Adrenal gland (tissue), 5 donors: ENCODE measurements around the gene IL36G.

Experiments used
- POLR2A ChIP-seq, 2 donors: fragments of 450-650 bp; IDR thresholded peaks; one replicate each; pipeline ENCODE4 v1.6.1; 2017; ENCODE audit warnings: antibody characterized with exemption in 2 of 2, mild to moderate bottlenecking in 2 of 2, moderate library complexity in 1 of 2
- TF ChIP-seq, protein P1 (sequence below), 6 experiments: fragments of 450-650 bp in 4 of 6; fragments of 200-600 bp in 2 of 6; sonication (generic) in 1 of 6; IDR thresholded peaks; 1 replicate in 5 of 6; 2 replicates in 1 of 6; pipeline versions ENCODE4 v1.5.1 to v1.8.0; 2016 to 2021; ENCODE audit warnings: antibody characterized with exemption in 6 of 6, mild to moderate bottlenecking in 2 of 6, moderate library complexity in 1 of 6
- donor health status: DM: no; HTN: no; CAD: no.

DNA sequence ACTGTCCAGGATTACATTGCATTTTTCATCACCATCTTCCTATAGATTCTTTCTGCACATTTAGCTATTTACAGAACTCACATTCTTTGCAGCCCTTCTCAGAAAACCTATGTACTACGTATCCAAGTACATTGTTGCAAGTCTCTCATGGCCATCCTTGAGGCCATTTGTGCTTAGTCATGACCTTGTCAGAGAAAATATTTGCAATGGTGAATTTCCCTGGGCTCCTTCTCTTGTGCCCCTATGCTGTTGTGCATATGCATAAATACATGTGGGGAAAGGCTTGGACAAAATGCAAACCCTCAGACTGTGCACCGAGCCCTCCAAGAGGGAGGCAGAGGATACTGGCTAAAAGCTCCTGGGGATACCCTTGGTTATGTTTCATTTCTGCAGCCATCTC lies 47.0 kb downstream of the IL36G start:
- TF ChIP-seq, protein P1, sequence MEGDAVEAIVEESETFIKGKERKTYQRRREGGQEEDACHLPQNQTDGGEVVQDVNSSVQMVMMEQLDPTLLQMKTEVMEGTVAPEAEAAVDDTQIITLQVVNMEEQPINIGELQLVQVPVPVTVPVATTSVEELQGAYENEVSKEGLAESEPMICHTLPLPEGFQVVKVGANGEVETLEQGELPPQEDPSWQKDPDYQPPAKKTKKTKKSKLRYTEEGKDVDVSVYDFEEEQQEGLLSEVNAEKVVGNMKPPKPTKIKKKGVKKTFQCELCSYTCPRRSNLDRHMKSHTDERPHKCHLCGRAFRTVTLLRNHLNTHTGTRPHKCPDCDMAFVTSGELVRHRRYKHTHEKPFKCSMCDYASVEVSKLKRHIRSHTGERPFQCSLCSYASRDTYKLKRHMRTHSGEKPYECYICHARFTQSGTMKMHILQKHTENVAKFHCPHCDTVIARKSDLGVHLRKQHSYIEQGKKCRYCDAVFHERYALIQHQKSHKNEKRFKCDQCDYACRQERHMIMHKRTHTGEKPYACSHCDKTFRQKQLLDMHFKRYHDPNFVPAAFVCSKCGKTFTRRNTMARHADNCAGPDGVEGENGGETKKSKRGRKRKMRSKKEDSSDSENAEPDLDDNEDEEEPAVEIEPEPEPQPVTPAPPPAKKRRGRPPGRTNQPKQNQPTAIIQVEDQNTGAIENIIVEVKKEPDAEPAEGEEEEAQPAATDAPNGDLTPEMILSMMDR (IDR thresholded peaks at IDR 0.05), result no peak
- no peak for TF ChIP-seq POLR2A (IDR thresholded peaks at IDR 0.05)
